Measurements from ENCODE around the gene SDR42E2.

- TF ChIP-seq, protein P1, sequence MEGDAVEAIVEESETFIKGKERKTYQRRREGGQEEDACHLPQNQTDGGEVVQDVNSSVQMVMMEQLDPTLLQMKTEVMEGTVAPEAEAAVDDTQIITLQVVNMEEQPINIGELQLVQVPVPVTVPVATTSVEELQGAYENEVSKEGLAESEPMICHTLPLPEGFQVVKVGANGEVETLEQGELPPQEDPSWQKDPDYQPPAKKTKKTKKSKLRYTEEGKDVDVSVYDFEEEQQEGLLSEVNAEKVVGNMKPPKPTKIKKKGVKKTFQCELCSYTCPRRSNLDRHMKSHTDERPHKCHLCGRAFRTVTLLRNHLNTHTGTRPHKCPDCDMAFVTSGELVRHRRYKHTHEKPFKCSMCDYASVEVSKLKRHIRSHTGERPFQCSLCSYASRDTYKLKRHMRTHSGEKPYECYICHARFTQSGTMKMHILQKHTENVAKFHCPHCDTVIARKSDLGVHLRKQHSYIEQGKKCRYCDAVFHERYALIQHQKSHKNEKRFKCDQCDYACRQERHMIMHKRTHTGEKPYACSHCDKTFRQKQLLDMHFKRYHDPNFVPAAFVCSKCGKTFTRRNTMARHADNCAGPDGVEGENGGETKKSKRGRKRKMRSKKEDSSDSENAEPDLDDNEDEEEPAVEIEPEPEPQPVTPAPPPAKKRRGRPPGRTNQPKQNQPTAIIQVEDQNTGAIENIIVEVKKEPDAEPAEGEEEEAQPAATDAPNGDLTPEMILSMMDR (IDR thresholded peaks at IDR 0.05; ENCODE audit: insufficient read depth, low read length, poor library complexity, severe bottlenecking) = no peak
- TF ChIP-seq EZH2phosphoT487 (conservative IDR thresholded peaks at IDR 0.05; ENCODE audit: low read length) = no peak
Measured at GRCh38 chr16:22147853-22148252, 14.5 kb upstream of the SDR42E2 start.

Measured in SU-DHL-6 (cell line).